Motor neuron (in vitro differentiated cells): ENCODE results near the gene BAX. TPM values are rescaled to one million over a fixed set of nuclear protein-coding genes. Genes with fewer than 3 reads are reported as not detected.

ENCODE experiments used
- ATAC-seq, 8 experiments: fragments of 200-7000 bp; cut with Tn5 transposase; replicated peaks in 6 of 8; 2 replicates each; pipeline ENCODE4 v1.8.0; 2021; ENCODE audit warnings: mild to moderate bottlenecking in 8 of 8, moderate library complexity in 8 of 8
- H3K27ac ChIP-seq, 2 donors: fragments of 250-450 bp; sonication (Bioruptor Pico); 2 replicates each; pipeline ENCODE4 v1.9.0; 2021; ENCODE audit warnings: antibody characterized with exemption in 2 of 2, mild to moderate bottlenecking in 2 of 2, moderate library complexity in 1 of 2
- H3K4me1 ChIP-seq, 2 donors: fragments of 250-450 bp; sonication (Bioruptor Pico); replicated peaks in 1 of 2; 2 replicates each; pipeline ENCODE4 v1.6.1; 2021; ENCODE audit warnings: antibody characterized with exemption in 2 of 2, mild to moderate bottlenecking in 2 of 2, moderate library complexity in 1 of 2
- H3K4me3 ChIP-seq, 5 donors: fragments of 250-450 bp; sonication (Bioruptor Pico); 2 replicates each; pipeline ENCODE4 v1.9.0; 2021; ENCODE audit warnings: antibody characterized with exemption in 5 of 5, mild to moderate bottlenecking in 5 of 5, moderate library complexity in 4 of 5
- WGBS, 10 experiments: fragments of 450-650 bp; shearing (Covaris generic); methylation state at CpG; one replicate each; pipeline ENCODE4 v1.0.0; 2022; 5-methylcytosine and 5-hydroxymethylcytosine counted together
- in situ Hi-C, 9 experiments: fragments of 400-800 bp; cut with MboI; loops; one replicate each; pipeline ENCODE4 v1.15.0; 2021; ENCODE audit warnings: low sequenced_read_pairs in 9 of 9, low pct_unique_long_range_greater_than_20kb in 2 of 9; ENCODE audit not compliant: unreplicated experiment in 9 of 9
- total RNA-seq, 8 experiments: library from RNA; unstranded; fragments of 300-600 nt; gene quantifications; 2 replicates each; pipeline versions ENCODE4 v1.2.3 to v1.2.4, GENCODE V29; 2022

BAX gene
- total RNA-seq, 8 experiments from 2014 or later = 36.9 to 172 (median 97.8) TPM

- Histone ChIP-seq H3K4me3 (no peak overlapping the region), H3K4me1 (peaks cover 6 to 11% of the 10 kb centered on the region in 2 donors), H3K27ac (no peak overlapping the region)
- WGBS, 10 experiments = 90 to 100% (median 100%) methylated on average over 2 to 5 of the region's 8 CpGs; no CpG with 5 or more reads in 2 of the 10 experiments
- ATAC-seq = no peak
- in situ Hi-C loops = loop anchor here in 6 of 9 experiments (25.0 kb wide), 2 partner anchors 171 to 321 kb away; partner anchors contain the start of genes CA11 (in 1 of the 6) and DBP (in 1 of the 6)
Observed at GRCh38 chr19:48958006-48958405, 3.3 kb downstream of the BAX start.

GRCh38 chr19:48959341-48960239, 4.9 kb downstream of the BAX start:
- H3K4me3 ChIP-seq = no peak overlapping the region
- in situ Hi-C loops = loop anchor here in 6 of 9 experiments (25.0 kb wide), 2 partner anchors 172 to 322 kb away; partner anchors contain the start of genes CA11 (in 1 of the 6) and DBP (in 1 of the 6)
- no peak for ATAC-seq
- H3K27ac ChIP-seq = no peak overlapping the region
- WGBS, 10 experiments = 74 to 100% (median 92%) methylated on average over 1 to 13 of the region's 16 CpGs
- peaks cover 21 to 26% of the 10 kb centered on the region in 2 donors for H3K4me1 ChIP-seq

- ATAC-seq = no peak
- H3K27ac ChIP-seq = no peak overlapping the region
- no peak overlapping the region for H3K4me3 ChIP-seq
- in situ Hi-C loops = loop anchor here in 6 of 9 experiments (25.0 kb wide), 2 partner anchors 174 to 324 kb away; partner anchors contain the start of genes CA11 (in 1 of the 6) and DBP (in 1 of the 6)
- 67 to 100% (median 95%) methylated on average over 2 to 12 of the region's 19 CpGs; no CpG with 5 or more reads in 5 of the 10 experiments for WGBS, 10 experiments
- H3K4me1 ChIP-seq = peaks cover 18 to 22% of the 10 kb centered on the region in 2 donors
Observed at GRCh38 chr19:48961051-48961649, 6.5 kb downstream of the BAX start.

GRCh38 chr19:48961673-48962028, 7.0 kb downstream of the BAX start:
- in situ Hi-C loops = loop anchor here in 6 of 9 experiments (25.0 kb wide), 2 partner anchors 174 to 324 kb away; partner anchors contain the start of genes CA11 (in 1 of the 6) and DBP (in 1 of the 6)
- Histone ChIP-seq H3K4me3 (no peak overlapping the region), H3K27ac (no peak overlapping the region)

GRCh38 chr19:48962029-48962848, 7.6 kb downstream of the BAX start:
- Histone ChIP-seq H3K4me1 (peaks cover 22 to 27% of the 10 kb centered on the region in 2 donors), H3K4me3 (no peak overlapping the region), H3K27ac (peak overlapping the region in 1 of 2 donors; percentile 11)
- in situ Hi-C loops = loop anchor here in 6 of 9 experiments (25.0 kb wide), 2 partner anchors 175 to 325 kb away; partner anchors contain the start of genes CA11 (in 1 of the 6) and DBP (in 1 of the 6)
- 60 to 100% methylated on average over 1 to 3 of the region's 22 CpGs; no CpG with 5 or more reads in 8 of the 10 experiments for WGBS, 10 experiments
- peak in 3 of 8 experiments; percentile 3 to 30 (median 13) for ATAC-seq

More at GRCh38 chr19:48961673-48962028, 7.0 kb downstream of the BAX start:
- no peak for ATAC-seq
- H3K4me1 ChIP-seq = peaks cover 22 to 27% of the 10 kb centered on the region in 2 donors
- 100% methylated on average over 2 of the region's 12 CpGs; no CpG with 5 or more reads in 9 of the 10 experiments for WGBS, 10 experiments

GRCh38 chr19:48962849-48963165, 8.1 kb downstream of the BAX start:
- WGBS, 10 experiments = no CpG with 5 or more reads among the region's 7 CpGs
- Histone ChIP-seq H3K27ac (no peak overlapping the region), H3K4me1 (peaks cover 22 to 27% of the 10 kb centered on the region in 2 donors), H3K4me3 (no peak overlapping the region)
- ATAC-seq = no peak
- in situ Hi-C loops = loop anchor here in 6 of 9 experiments (25.0 kb wide), 2 partner anchors 176 to 326 kb away; partner anchors contain the start of genes CA11 (in 1 of the 6) and DBP (in 1 of the 6)

GRCh38 chr19:48963371-48964204, 8.9 kb downstream of the BAX start:
- 0 to 26% (median 7%) methylated on average over 2 to 7 of the region's 28 CpGs; no CpG with 5 or more reads in 5 of the 10 experiments for WGBS, 10 experiments
- H3K27ac ChIP-seq = peak overlapping the region; percentile 46 to 88
- peak; percentile 0 to 34 (median 16) for ATAC-seq

GRCh38 chr19:48964205-48965039, 9.7 kb downstream of the BAX start:
- H3K27ac ChIP-seq = peak overlapping the region; percentile 46 to 88

More at GRCh38 chr19:48963371-48964204, 8.9 kb downstream of the BAX start:
- H3K4me1 ChIP-seq = peaks cover 22 to 27% of the 10 kb centered on the region in 2 donors
- in situ Hi-C loops = loop anchor here in 6 of 9 experiments (25.0 kb wide), 2 partner anchors 176 to 326 kb away; partner anchors contain the start of genes CA11 (in 1 of the 6) and DBP (in 1 of the 6)
- peak overlapping the region in 3 of 5 donors; percentile 4 to 62 (median 11) for H3K4me3 ChIP-seq

GRCh38 chr19:48965040-48965805, 10.5 kb downstream of the BAX start, which contains the start of gene FTL:
TSS of gene FTL (plus strand) at chr19:48965309. CDS start at chr19:48965508, 199 bp downstream.
- WGBS, 10 experiments = 0% methylated on average over 2 to 15 of the region's 52 CpGs; no CpG with 5 or more reads in 2 of the 10 experiments
- Histone ChIP-seq H3K4me1 (peaks cover 22 to 27% of the 10 kb centered on the region in 2 donors), H3K27ac (peak within 1 kb of the TSS; percentile 82 to 88), H3K4me3 (peak within 1 kb of the TSS; percentile 62 to 86 (median 68))
- in situ Hi-C loops = loop anchor here in 6 of 9 experiments (25.0 kb wide), 2 partner anchors 178 to 328 kb away; partner anchors contain the start of genes CA11 (in 1 of the 6) and DBP (in 1 of the 6)
- ATAC-seq = peak; percentile 32 to 82 (median 74)

More at GRCh38 chr19:48964205-48965039, 9.7 kb downstream of the BAX start:
- Histone ChIP-seq H3K4me1 (peaks cover 22 to 27% of the 10 kb centered on the region in 2 donors), H3K4me3 (peak overlapping the region; percentile 62 to 86 (median 68))
- 0 to 56% (median 30%) methylated on average over 5 to 10 of the region's 19 CpGs; no CpG with 5 or more reads in 6 of the 10 experiments for WGBS, 10 experiments
- in situ Hi-C loops = loop anchor here in 6 of 9 experiments (25.0 kb wide), 2 partner anchors 177 to 327 kb away; partner anchors contain the start of genes CA11 (in 1 of the 6) and DBP (in 1 of the 6)
- ATAC-seq = peak in 2 of 8 experiments; percentile 1 to 2
